GM23338 (cell line): ENCODE data around the gene COL4A1. TPM values are rescaled to one million over a fixed set of nuclear protein-coding genes. Genes with fewer than 3 reads are reported as not detected.

ENCODE experiments used
- ATAC-seq: fragments of 200-7000 bp; cut with Tn5 transposase; 3 replicates; pipeline ENCODE4 v1.9.1; 2020
- DNase-seq: peaks from one replicate; pipeline ENCODE4 v3.0.0-alpha.2; 2015; ENCODE audit warnings: low spot score
- H2AFZ ChIP-seq: fragments of 200-600 bp; sonication (generic); 2 replicates; pipeline ENCODE4 v1.8.0; 2016; ENCODE audit warnings: antibody characterized with exemption, mild to moderate bottlenecking, moderate library complexity
- H3F3A ChIP-seq: fragments of 200-600 bp; sonication (generic); replicated peaks from 2 replicates; pipeline ENCODE4 v1.8.0; 2017; ENCODE audit warnings: antibody characterized with exemption, mixed run types, low read depth
- H3K27ac ChIP-seq: fragments of 200-600 bp; sonication (generic); 2 replicates; pipeline ENCODE4 v1.6.1; 2016; ENCODE audit warnings: low read depth
- H3K27me3 ChIP-seq: fragments of 200-600 bp; sonication (generic); 2 replicates; pipeline ENCODE4 v1.8.0; 2016; ENCODE audit warnings: mild to moderate bottlenecking, mixed run types, moderate library complexity; ENCODE audit not compliant: insufficient read depth
- H3K36me3 ChIP-seq: fragments of 200-600 bp; sonication (generic); 2 replicates; pipeline ENCODE4 v1.8.0; 2016; ENCODE audit warnings: mild to moderate bottlenecking; ENCODE audit not compliant: insufficient read depth
- H3K4me1 ChIP-seq: fragments of 200-600 bp; sonication (generic); 2 replicates; pipeline ENCODE4 v1.8.0; 2016; ENCODE audit warnings: mild to moderate bottlenecking, moderate library complexity; ENCODE audit not compliant: insufficient read depth
- H3K4me2 ChIP-seq: fragments of 200-600 bp; sonication (generic); 2 replicates; pipeline ENCODE4 v1.7.1; 2017; ENCODE audit warnings: mixed run types
- H3K4me3 ChIP-seq: fragments of 200-600 bp; sonication (generic); 2 replicates; pipeline ENCODE4 v1.6.1; 2016; ENCODE audit warnings: mixed run types
- H3K79me2 ChIP-seq: fragments of 200-600 bp; sonication (generic); replicated peaks from 2 replicates; pipeline ENCODE4 v1.8.0; 2017; ENCODE audit warnings: mild to moderate bottlenecking; ENCODE audit not compliant: insufficient read depth
- H3K9me2 ChIP-seq: fragments of 200-600 bp; sonication (generic); 2 replicates; pipeline ENCODE4 v1.8.0; 2017; ENCODE audit not compliant: insufficient read depth
- H4K20me1 ChIP-seq: fragments of 200-600 bp; sonication (generic); replicated peaks from 2 replicates; pipeline ENCODE4 v1.8.0; 2017; ENCODE audit warnings: mild to moderate bottlenecking; ENCODE audit not compliant: insufficient read depth
- H3K27ac Mint-ChIP-seq: 2 replicates; pipeline ENCODE4 v1.8.0; 2020; ENCODE audit warnings: inconsistent platforms, mild to moderate bottlenecking, moderate library complexity, mixed read lengths
- H3K27me3 Mint-ChIP-seq: 3 replicates; pipeline ENCODE4 v1.8.0; 2022; ENCODE audit warnings: low read depth, mild to moderate bottlenecking, moderate library complexity, mixed read lengths, inconsistent platforms; ENCODE audit not compliant: insufficient read depth, poor library complexity
- H3K36me3 Mint-ChIP-seq: 3 replicates; pipeline ENCODE4 v1.8.0; 2021; ENCODE audit warnings: low read depth, mild to moderate bottlenecking, inconsistent platforms, moderate library complexity, mixed read lengths
- H3K4me1 Mint-ChIP-seq: 3 replicates; pipeline ENCODE4 v1.8.0; 2020; ENCODE audit warnings: mild to moderate bottlenecking, inconsistent platforms, mixed read lengths
- H3K4me3 Mint-ChIP-seq: 3 replicates; pipeline ENCODE4 v1.8.0; 2021; ENCODE audit warnings: moderate library complexity, mild to moderate bottlenecking, inconsistent platforms, mixed read lengths
- H3K9me3 Mint-ChIP-seq: 3 replicates; pipeline ENCODE4 v1.8.0; 2020; ENCODE audit warnings: moderate library complexity, mild to moderate bottlenecking, inconsistent platforms, mixed read lengths
- CREB1 ChIP-seq: fragments of 250-450 bp; sonication (Bioruptor Pico); IDR thresholded peaks from 2 replicates; pipeline ENCODE4 v1.5.0; 2020; ENCODE audit warnings: low read depth, mild to moderate bottlenecking, moderate library complexity
- EZH2 ChIP-seq: fragments of 200-600 bp; sonication (generic); IDR thresholded peaks from one replicate; pipeline ENCODE4 v1.8.0; 2017; ENCODE audit warnings: antibody characterized with exemption, mild to moderate bottlenecking, low read depth; ENCODE audit not compliant: unreplicated experiment
- JUNB ChIP-seq: IDR thresholded peaks from one replicate; pipeline ENCODE4 v1.6.1; 2016; ENCODE audit warnings: antibody characterized with exemption; ENCODE audit not compliant: unreplicated experiment
- NANOG ChIP-seq: IDR thresholded peaks from 2 replicates; pipeline ENCODE4 v1.6.1; 2016; ENCODE audit warnings: antibody characterized with exemption, borderline replicate concordance
- POLR2AphosphoS5 ChIP-seq: IDR thresholded peaks from 2 replicates; pipeline ENCODE4 v1.6.1; 2016; ENCODE audit warnings: antibody characterized with exemption, low read depth
- STAT1 ChIP-seq: IDR thresholded peaks from one replicate; pipeline ENCODE4 v1.6.1; 2016; ENCODE audit warnings: antibody characterized with exemption; ENCODE audit not compliant: unreplicated experiment
- ZNF114 ChIP-seq: fragments of 250-450 bp; sonication (Bioruptor Pico); IDR thresholded peaks from 2 replicates; pipeline ENCODE4 v1.5.0; 2020; ENCODE audit warnings: mild to moderate bottlenecking, moderate library complexity
- ZNF331 ChIP-seq: fragments of 250-450 bp; sonication (Bioruptor Pico); IDR thresholded peaks from 2 replicates; pipeline ENCODE4 v1.5.0; 2020; ENCODE audit warnings: low read depth, mild to moderate bottlenecking, moderate library complexity
- polyA plus RNA-seq: library from polyadenylated mRNA; unstranded; fragments of >200 nt; fragmentation: Nextera tagmentation; extraction: Ambion mirVana; gene quantifications from 2 replicates; pipeline ENCODE4 v1.2.1, GENCODE V29; 2016
- total RNA-seq: library from RNA; depleted of rRNA; stranded (reverse); fragments of >200 nt; shearing (Covaris generic); gene quantifications from 2 replicates; pipeline ENCODE4 v1.2.3, GENCODE V29; 2014
- TF ChIP-seq, protein P1 (sequence below), 2 experiments: fragments of 200-600 bp in 1 of 2; sonication (generic) in 1 of 2; conservative IDR thresholded peaks; 2 replicates each; pipeline versions ENCODE4 v1.5.1 to v1.6.1; 2016 to 2017; ENCODE audit warnings: antibody characterized with exemption in 2 of 2, low read depth in 2 of 2, mild to moderate bottlenecking in 2 of 2, moderate library complexity in 1 of 2
- TF ChIP-seq, protein P2 (sequence below): IDR thresholded peaks from 2 replicates; pipeline ENCODE4 v1.6.1; 2016; ENCODE audit warnings: antibody characterized with exemption
- TF ChIP-seq, protein P3 (sequence below): IDR thresholded peaks from one replicate; pipeline ENCODE4 v1.6.1; 2018; ENCODE audit warnings: antibody characterized with exemption; ENCODE audit not compliant: unreplicated experiment

COL4A1 gene
- total and polyA plus RNA-seq, 2 experiments from 2014 or later, result 39.1 to 110 TPM

DNA sequence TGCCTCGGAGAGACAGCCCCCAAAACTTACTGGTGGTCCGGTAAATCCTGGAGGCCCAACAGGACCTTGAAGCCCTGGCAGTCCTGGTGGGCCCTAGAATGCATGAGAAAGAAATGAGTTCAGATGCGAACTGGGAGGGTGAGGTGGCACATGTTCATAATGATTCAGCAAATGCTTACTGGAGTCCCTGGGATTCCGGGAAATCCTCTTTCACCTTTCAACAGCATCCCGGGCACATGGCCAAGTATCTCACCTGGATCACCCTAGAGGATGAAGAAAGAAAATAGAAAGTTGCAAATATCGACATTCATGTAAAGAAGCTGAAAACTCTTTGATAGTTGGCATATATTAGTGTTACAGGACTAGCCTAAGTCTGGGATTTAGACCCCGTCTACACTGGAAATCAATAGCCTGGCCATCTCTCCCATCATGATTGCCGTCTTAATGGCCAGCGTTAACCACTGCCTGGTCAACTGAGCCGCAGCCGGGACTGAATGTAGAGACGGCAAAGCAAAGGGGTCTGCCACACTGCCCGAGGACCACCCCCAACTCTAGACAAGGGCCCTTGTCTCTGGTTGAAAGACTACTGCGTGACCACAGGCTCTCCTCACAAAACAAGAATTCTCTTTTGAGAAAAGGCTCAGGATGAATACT lies 96.9 kb downstream of the COL4A1 start (continued):
- TF ChIP-seq, protein P1, sequence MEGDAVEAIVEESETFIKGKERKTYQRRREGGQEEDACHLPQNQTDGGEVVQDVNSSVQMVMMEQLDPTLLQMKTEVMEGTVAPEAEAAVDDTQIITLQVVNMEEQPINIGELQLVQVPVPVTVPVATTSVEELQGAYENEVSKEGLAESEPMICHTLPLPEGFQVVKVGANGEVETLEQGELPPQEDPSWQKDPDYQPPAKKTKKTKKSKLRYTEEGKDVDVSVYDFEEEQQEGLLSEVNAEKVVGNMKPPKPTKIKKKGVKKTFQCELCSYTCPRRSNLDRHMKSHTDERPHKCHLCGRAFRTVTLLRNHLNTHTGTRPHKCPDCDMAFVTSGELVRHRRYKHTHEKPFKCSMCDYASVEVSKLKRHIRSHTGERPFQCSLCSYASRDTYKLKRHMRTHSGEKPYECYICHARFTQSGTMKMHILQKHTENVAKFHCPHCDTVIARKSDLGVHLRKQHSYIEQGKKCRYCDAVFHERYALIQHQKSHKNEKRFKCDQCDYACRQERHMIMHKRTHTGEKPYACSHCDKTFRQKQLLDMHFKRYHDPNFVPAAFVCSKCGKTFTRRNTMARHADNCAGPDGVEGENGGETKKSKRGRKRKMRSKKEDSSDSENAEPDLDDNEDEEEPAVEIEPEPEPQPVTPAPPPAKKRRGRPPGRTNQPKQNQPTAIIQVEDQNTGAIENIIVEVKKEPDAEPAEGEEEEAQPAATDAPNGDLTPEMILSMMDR (conservative IDR thresholded peaks at IDR 0.05; ENCODE audit: low read depth in 2 of 2), result no peak
- no peak for TF ChIP-seq CREB1
- TF ChIP-seq, protein P2, sequence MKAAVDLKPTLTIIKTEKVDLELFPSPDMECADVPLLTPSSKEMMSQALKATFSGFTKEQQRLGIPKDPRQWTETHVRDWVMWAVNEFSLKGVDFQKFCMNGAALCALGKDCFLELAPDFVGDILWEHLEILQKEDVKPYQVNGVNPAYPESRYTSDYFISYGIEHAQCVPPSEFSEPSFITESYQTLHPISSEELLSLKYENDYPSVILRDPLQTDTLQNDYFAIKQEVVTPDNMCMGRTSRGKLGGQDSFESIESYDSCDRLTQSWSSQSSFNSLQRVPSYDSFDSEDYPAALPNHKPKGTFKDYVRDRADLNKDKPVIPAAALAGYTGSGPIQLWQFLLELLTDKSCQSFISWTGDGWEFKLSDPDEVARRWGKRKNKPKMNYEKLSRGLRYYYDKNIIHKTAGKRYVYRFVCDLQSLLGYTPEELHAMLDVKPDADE, result no peak
- TF ChIP-seq POLR2AphosphoS5, result no peak
- TF ChIP-seq, protein P3, sequence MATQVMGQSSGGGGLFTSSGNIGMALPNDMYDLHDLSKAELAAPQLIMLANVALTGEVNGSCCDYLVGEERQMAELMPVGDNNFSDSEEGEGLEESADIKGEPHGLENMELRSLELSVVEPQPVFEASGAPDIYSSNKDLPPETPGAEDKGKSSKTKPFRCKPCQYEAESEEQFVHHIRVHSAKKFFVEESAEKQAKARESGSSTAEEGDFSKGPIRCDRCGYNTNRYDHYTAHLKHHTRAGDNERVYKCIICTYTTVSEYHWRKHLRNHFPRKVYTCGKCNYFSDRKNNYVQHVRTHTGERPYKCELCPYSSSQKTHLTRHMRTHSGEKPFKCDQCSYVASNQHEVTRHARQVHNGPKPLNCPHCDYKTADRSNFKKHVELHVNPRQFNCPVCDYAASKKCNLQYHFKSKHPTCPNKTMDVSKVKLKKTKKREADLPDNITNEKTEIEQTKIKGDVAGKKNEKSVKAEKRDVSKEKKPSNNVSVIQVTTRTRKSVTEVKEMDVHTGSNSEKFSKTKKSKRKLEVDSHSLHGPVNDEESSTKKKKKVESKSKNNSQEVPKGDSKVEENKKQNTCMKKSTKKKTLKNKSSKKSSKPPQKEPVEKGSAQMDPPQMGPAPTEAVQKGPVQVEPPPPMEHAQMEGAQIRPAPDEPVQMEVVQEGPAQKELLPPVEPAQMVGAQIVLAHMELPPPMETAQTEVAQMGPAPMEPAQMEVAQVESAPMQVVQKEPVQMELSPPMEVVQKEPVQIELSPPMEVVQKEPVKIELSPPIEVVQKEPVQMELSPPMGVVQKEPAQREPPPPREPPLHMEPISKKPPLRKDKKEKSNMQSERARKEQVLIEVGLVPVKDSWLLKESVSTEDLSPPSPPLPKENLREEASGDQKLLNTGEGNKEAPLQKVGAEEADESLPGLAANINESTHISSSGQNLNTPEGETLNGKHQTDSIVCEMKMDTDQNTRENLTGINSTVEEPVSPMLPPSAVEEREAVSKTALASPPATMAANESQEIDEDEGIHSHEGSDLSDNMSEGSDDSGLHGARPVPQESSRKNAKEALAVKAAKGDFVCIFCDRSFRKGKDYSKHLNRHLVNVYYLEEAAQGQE, result no peak
- no peak for TF ChIP-seq STAT1
- no peak for TF ChIP-seq ZNF114 (CRISPR knock-in tag)
- no peak for TF ChIP-seq EZH2
- TF ChIP-seq JUNB, result no peak
- TF ChIP-seq ZNF331, result no peak

DNA sequence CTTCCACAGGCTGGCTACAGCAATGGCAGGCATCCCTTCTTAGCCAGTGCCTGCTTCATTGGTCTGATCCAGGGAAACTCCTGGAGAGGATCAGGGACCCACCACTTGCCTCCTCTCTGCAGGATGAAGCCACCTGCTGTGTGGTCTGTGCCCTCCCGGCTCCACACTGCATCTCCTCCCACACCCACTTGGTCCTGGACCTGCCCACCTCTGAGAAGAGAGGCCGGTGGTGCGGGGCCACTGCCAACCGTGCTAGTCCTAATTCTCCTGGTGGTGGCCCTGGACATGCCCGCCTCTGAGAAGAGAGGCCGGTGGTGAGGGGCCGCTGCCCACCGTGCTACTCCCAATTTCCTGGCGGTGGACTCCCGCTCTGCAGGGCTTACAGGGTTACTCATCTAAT lies 98.8 kb downstream of the COL4A1 start:
- no peak overlapping the region for H3K27ac ChIP-seq
- no peak overlapping the region for H3K4me3 ChIP-seq
- Mint-ChIP-seq H3K27ac (no peak overlapping the region), H3K4me1 (no peaks in the 10 kb centered on the region), H3K9me3 (no peaks in the 10 kb centered on the region), H3K27me3 (peaks cover 5% of the 10 kb centered on the region), H3K4me3 (no peak overlapping the region), H3K36me3 (no peaks in the 10 kb centered on the region; the same call in 1 of the 3 replicates)
- no peaks in the 10 kb centered on the region for H4K20me1 ChIP-seq
- H3K36me3 ChIP-seq, result peaks cover 12% of the 10 kb centered on the region; the same call in 1 of the 2 replicates
- H3F3A ChIP-seq, result no peaks in the 10 kb centered on the region
- no peak for DNase-seq
- H3K79me2 ChIP-seq, result no peaks in the 10 kb centered on the region
- no peaks in the 10 kb centered on the region for H3K9me2 ChIP-seq
- no peak overlapping the region for H3K4me2 ChIP-seq
- no peak for ATAC-seq
- H3K27me3 ChIP-seq, result no peaks in the 10 kb centered on the region
- no peak overlapping the region for H2AFZ ChIP-seq
- H3K4me1 ChIP-seq, result no peaks in the 10 kb centered on the region
- TF ChIP-seq NANOG (no peak), JUNB (no peak)
- TF ChIP-seq, protein P3, result no peak
